Smooth muscle cell (in vitro differentiated cells): Measurements from ENCODE around the gene NR2E3. TPM values are rescaled to one million over a fixed set of nuclear protein-coding genes. Genes with fewer than 3 reads are reported as not detected.
A peak's percentile ranks its signal among the peaks of the same experiment; 100 is the strongest.

Experiments
- DNase-seq: peaks from one replicate; lab custom pipeline; 2025; ENCODE audit not compliant: unreplicated experiment; lab: John Stamatoyannopoulos, UW
- H2AFZ ChIP-seq: fragments of 200-600 bp; sonication (generic); 2 replicates; pipeline ENCODE4 v1.6.0; 2016; ENCODE audit warnings: antibody characterized with exemption, low read depth, mild to moderate bottlenecking
- H3F3A ChIP-seq: fragments of 200-600 bp; sonication (generic); 2 replicates; pipeline ENCODE4 v1.6.0; 2017; ENCODE audit warnings: antibody characterized with exemption, low read depth
- H3K27ac ChIP-seq: fragments of 200-600 bp; sonication (generic); 2 replicates; pipeline ENCODE4 v1.5.1; 2016; ENCODE audit warnings: low read depth, mild to moderate bottlenecking
- H3K27me3 ChIP-seq: fragments of 200-600 bp; sonication (generic); 2 replicates; pipeline ENCODE4 v1.6.1; 2016; ENCODE audit warnings: low read depth, mild to moderate bottlenecking
- H3K36me3 ChIP-seq: fragments of 200-600 bp; sonication (generic); 2 replicates; pipeline ENCODE4 v1.5.1; 2016; ENCODE audit warnings: low read depth
- H3K4me1 ChIP-seq: fragments of 200-600 bp; sonication (generic); 2 replicates; pipeline ENCODE4 v1.5.1; 2016; ENCODE audit warnings: low read depth
- H3K4me2 ChIP-seq: fragments of 200-600 bp; sonication (generic); 2 replicates; pipeline ENCODE4 v1.6.0; 2016; ENCODE audit warnings: mild to moderate bottlenecking
- H3K4me3 ChIP-seq: fragments of 200-600 bp; sonication (generic); 2 replicates; pipeline ENCODE4 v1.5.1; 2016; ENCODE audit warnings: mild to moderate bottlenecking
- H3K79me2 ChIP-seq: fragments of 200-600 bp; sonication (generic); 2 replicates; pipeline ENCODE4 v1.6.0; 2016; ENCODE audit warnings: low read depth, mild to moderate bottlenecking
- H3K9ac ChIP-seq: fragments of 200-600 bp; sonication (generic); 2 replicates; pipeline ENCODE4 v1.6.0; 2016; ENCODE audit warnings: low read depth
- H3K9me3 ChIP-seq: fragments of 200-600 bp; sonication (generic); replicated peaks from 2 replicates; pipeline ENCODE4 v1.5.1; 2016; ENCODE audit warnings: low read depth
- H4K20me1 ChIP-seq: fragments of 200-600 bp; sonication (generic); 2 replicates; pipeline ENCODE4 v1.6.0; 2016; ENCODE audit warnings: low read depth
- CTCF ChIP-seq: fragments of 200-600 bp; sonication (generic); IDR thresholded peaks from 2 replicates; pipeline ENCODE4 v1.5.1; 2017; ENCODE audit warnings: borderline replicate concordance, mild to moderate bottlenecking, antibody characterized with exemption; ENCODE audit not compliant: insufficient read depth, poor library complexity, severe bottlenecking
- WGBS: methylation state at CpG from one replicate; pipeline ENCODE4 v1.1.7; 2016; ENCODE audit warnings: low lambda C conversion rate; 5-methylcytosine and 5-hydroxymethylcytosine counted together
- polyA plus RNA-seq: library from polyadenylated mRNA; unstranded; fragments of >200 nt; fragmentation: Nextera tagmentation; extraction: Ambion mirVana; gene quantifications from 2 replicates; pipeline ENCODE4 v1.2.1, GENCODE V29; 2016
- total RNA-seq: library from RNA; depleted of rRNA; stranded (reverse); fragments of >200 nt; gene quantifications from 2 replicates; pipeline ENCODE4 v1.2.3, GENCODE V29; 2014

The NR2E3 gene
- total and polyA plus RNA-seq, 2 experiments from 2014 or later, result not detected

- no peaks in the 10 kb centered on the region for H3K36me3 ChIP-seq
- no peak overlapping the region for H2AFZ ChIP-seq
- WGBS, result 83% methylated on average over 6 of the region's 6 CpGs
- H3K27ac ChIP-seq, result no peak overlapping the region
- H4K20me1 ChIP-seq, result no peaks in the 10 kb centered on the region
- H3K4me1 ChIP-seq, result no peaks in the 10 kb centered on the region
- H3K27me3 ChIP-seq, result no peaks in the 10 kb centered on the region
- no peak for DNase-seq
- H3K9me3 ChIP-seq, result no peaks in the 10 kb centered on the region
- no peak overlapping the region for H3K9ac ChIP-seq
- no peak overlapping the region for H3K4me2 ChIP-seq
- no peak for TF ChIP-seq CTCF
- H3K79me2 ChIP-seq, result no peaks in the 10 kb centered on the region
- H3F3A ChIP-seq, result no peaks in the 10 kb centered on the region
- no peak overlapping the region for H3K4me3 ChIP-seq
These were observed 11.7 kb upstream of the NR2E3 start for GRCh38 chr15:71798641-71799040.

- no peaks in the 10 kb centered on the region for H3K27me3 ChIP-seq
- no peak overlapping the region for H3K4me2 ChIP-seq
- H3K27ac ChIP-seq, result no peak overlapping the region
- H3F3A ChIP-seq, result no peaks in the 10 kb centered on the region
- TF ChIP-seq CTCF, result no peak
- no peaks in the 10 kb centered on the region for H3K4me1 ChIP-seq
- no peak overlapping the region for H3K9ac ChIP-seq
- H3K36me3 ChIP-seq, result no peaks in the 10 kb centered on the region
- DNase-seq, result no peak
- no peak overlapping the region for H3K4me3 ChIP-seq
- H2AFZ ChIP-seq, result no peak overlapping the region
- no peaks in the 10 kb centered on the region for H3K79me2 ChIP-seq
- no peaks in the 10 kb centered on the region for H3K9me3 ChIP-seq
- no peaks in the 10 kb centered on the region for H4K20me1 ChIP-seq
- 95% methylated on average over 3 of the region's 3 CpGs for WGBS
These were observed 10.2 kb upstream of the NR2E3 start for GRCh38 chr15:71800190-71800589.

- Histone ChIP-seq H3K4me3 (no peak overlapping the region), H3K9me3 (no peaks in the 10 kb centered on the region), H3K36me3 (no peaks in the 10 kb centered on the region), H3F3A (no peaks in the 10 kb centered on the region), H3K4me1 (peaks cover under 1% of the 10 kb centered on the region), H3K27ac (no peak overlapping the region), H2AFZ (no peak overlapping the region), H3K9ac (no peak overlapping the region), H3K4me2 (no peak overlapping the region), H3K27me3 (no peaks in the 10 kb centered on the region), H4K20me1 (no peaks in the 10 kb centered on the region), H3K79me2 (no peaks in the 10 kb centered on the region)
- 62% methylated on average over 17 of the region's 17 CpGs for WGBS
- peak; percentile 79 for TF ChIP-seq CTCF
- no peak for DNase-seq
These were observed 9.3 kb upstream of the NR2E3 start for GRCh38 chr15:71800835-71801745.
